Bronchial epithelial cell (primary cell): ENCODE results near the gene ZNF521. TPM values are rescaled to one million over a fixed set of nuclear protein-coding genes. Genes with fewer than 3 reads are reported as not detected.

Experiments
- DNase-seq: peaks from one replicate; pipeline ENCODE4 v3.0.0-alpha.2; 2010; ENCODE audit warnings: low read depth
- FAIRE-seq: peaks from 2 replicates; lab custom pipeline; 2011; peaks lifted over from hg19 to GRCh38; lab: Jason Lieb, UNC
- H3K27me3 ChIP-seq: 2 replicates; pipeline ENCODE4 v1.5.1; 2011; ENCODE audit warnings: low read length; ENCODE audit not compliant: control insufficient read depth, insufficient read depth
- H3K36me3 ChIP-seq: 2 replicates; pipeline ENCODE4 v1.5.1; 2011; ENCODE audit warnings: low read length; ENCODE audit not compliant: control insufficient read depth, insufficient read depth
- H3K4me3 ChIP-seq: 2 replicates; pipeline ENCODE4 v1.5.1; 2011; ENCODE audit warnings: mild to moderate bottlenecking, low read depth, low read length, control low read depth
- CTCF ChIP-seq: IDR thresholded peaks from 2 replicates; pipeline ENCODE4 v1.5.1; 2011; ENCODE audit warnings: mild to moderate bottlenecking, moderate library complexity, low read length, control low read depth, inconsistent platforms; ENCODE audit not compliant: insufficient read depth, severe bottlenecking
- total RNA-seq: library from RNA; depleted of rRNA; stranded (reverse); fragments of >200 nt; gene quantifications from 2 replicates; pipeline ENCODE4 v1.2.1, GENCODE V29; 2014

The ZNF521 gene
- total RNA-seq, 1 donor from 2014 or later, result 0.53 TPM

- TF ChIP-seq CTCF, result no peak
- no peak overlapping the region for H3K4me3 ChIP-seq
- FAIRE-seq (no peak), DNase-seq (no peak)
- H3K27me3 ChIP-seq, result no peaks in the 10 kb centered on the region
- no peaks in the 10 kb centered on the region for H3K36me3 ChIP-seq
Measured at GRCh38 chr18:25077038-25077943, 274.7 kb downstream of the ZNF521 start.

- FAIRE-seq, result no peak
- H3K4me3 ChIP-seq, result no peak overlapping the region
- H3K27me3 ChIP-seq, result no peaks in the 10 kb centered on the region
- no peak for DNase-seq
- no peak for TF ChIP-seq CTCF
- H3K36me3 ChIP-seq, result no peaks in the 10 kb centered on the region
Measured at GRCh38 chr18:25075783-25076182, 276.2 kb downstream of the ZNF521 start.

GRCh38 chr18:25075331-25075730, 276.6 kb downstream of the ZNF521 start:
- no peak for FAIRE-seq
- Histone ChIP-seq H3K27me3 (peaks cover 2% of the 10 kb centered on the region), H3K4me3 (no peak overlapping the region), H3K36me3 (no peaks in the 10 kb centered on the region)
- no peak for DNase-seq
- TF ChIP-seq CTCF, result no peak

- H3K4me3 ChIP-seq, result no peak overlapping the region
- FAIRE-seq (no peak), DNase-seq (no peak)
- TF ChIP-seq CTCF, result no peak
- H3K27me3 ChIP-seq, result peaks cover 2% of the 10 kb centered on the region
- H3K36me3 ChIP-seq, result no peaks in the 10 kb centered on the region
Measured at GRCh38 chr18:25074925-25075324, 277.0 kb downstream of the ZNF521 start.

- no peak for DNase-seq
- Histone ChIP-seq H3K36me3 (no peaks in the 10 kb centered on the region), H3K4me3 (no peak overlapping the region), H3K27me3 (peaks cover 2% of the 10 kb centered on the region)
- TF ChIP-seq CTCF, result no peak
- no peak for FAIRE-seq
Measured at GRCh38 chr18:25072205-25072604, 279.8 kb downstream of the ZNF521 start.
